Body of pancreas (tissue), 4 donors: ENCODE data around the gene PLCB1. TPM values are rescaled to one million over a fixed set of nuclear protein-coding genes. Genes with fewer than 3 reads are reported as not detected.

Experiments
- ATAC-seq: fragments of 150-250 bp; one replicate; pipeline ENCODE4 v1.9.1; 2016
- DNase-seq, 4 donors: peaks; one replicate each; pipeline ENCODE4 v3.0.0-alpha.2; 2019
- H3K27ac ChIP-seq, 4 donors: fragments of 200-600 bp; sonication (generic); 1 replicate in 3 of 4; 2 replicates in 1 of 4; pipeline versions ENCODE4 v1.5.1 to v1.6.1; 2016 to 2019; ENCODE audit warnings: mild to moderate bottlenecking in 1 of 4, mixed read lengths in 1 of 4, moderate library complexity in 1 of 4
- H3K27me3 ChIP-seq, 2 donors: fragments of 200-600 bp; sonication (generic); one replicate each; pipeline ENCODE4 v1.6.0; 2016; ENCODE audit warnings: mild to moderate bottlenecking in 1 of 2
- H3K36me3 ChIP-seq, 2 donors: fragments of 200-600 bp; sonication (generic); replicated peaks in 1 of 2; 2 replicates each; pipeline ENCODE4 v1.5.1; 2016; ENCODE audit warnings: low read depth in 2 of 2; ENCODE audit not compliant: insufficient read depth in 1 of 2
- H3K4me1 ChIP-seq: fragments of 200-600 bp; sonication (generic); one replicate; pipeline ENCODE4 v1.6.0; 2016
- H3K4me3 ChIP-seq, 2 donors: fragments of 200-600 bp; sonication (generic); 1 replicate in 1 of 2; 2 replicates in 1 of 2; pipeline ENCODE4 v1.5.1; 2016 to 2019
- H3K9me3 ChIP-seq, 3 donors: fragments of 200-600 bp; sonication (generic); 1 replicate in 2 of 3; 2 replicates in 1 of 3; pipeline ENCODE4 v1.5.1; 2016
- CTCF ChIP-seq, 7 experiments: fragments of 450-650 bp in 4 of 7; fragments of 200-600 bp in 3 of 7; sonication (generic) in 3 of 7; IDR thresholded peaks; one replicate each; pipeline ENCODE4 v1.5.1; 2016 to 2019; ENCODE audit warnings: antibody characterized with exemption in 7 of 7
- POLR2A ChIP-seq, 3 donors: fragments of 450-650 bp; IDR thresholded peaks; one replicate each; pipeline ENCODE4 v1.6.1; 2016; ENCODE audit warnings: antibody characterized with exemption in 3 of 3, mild to moderate bottlenecking in 2 of 3
- WGBS, 2 donors: methylation state at CpG; one replicate each; pipeline ENCODE4 v1.1.5; 2017; 5-methylcytosine and 5-hydroxymethylcytosine counted together
- intact Hi-C: fragments of 100-400 bp; cut with DNase I; formaldehyde crosslinking; loops from one replicate; pipeline ENCODE4 v1.15.1; 2023
- total RNA-seq, 2 donors: library from RNA; depleted of rRNA; stranded (reverse); fragments of >200 nt; gene quantifications; one replicate each; pipeline ENCODE4 v1.1.0, GENCODE V29; 2016

The PLCB1 gene
- total RNA-seq, 2 donors from 2014 or later: 32.9 to 46.1 TPM

DNA sequence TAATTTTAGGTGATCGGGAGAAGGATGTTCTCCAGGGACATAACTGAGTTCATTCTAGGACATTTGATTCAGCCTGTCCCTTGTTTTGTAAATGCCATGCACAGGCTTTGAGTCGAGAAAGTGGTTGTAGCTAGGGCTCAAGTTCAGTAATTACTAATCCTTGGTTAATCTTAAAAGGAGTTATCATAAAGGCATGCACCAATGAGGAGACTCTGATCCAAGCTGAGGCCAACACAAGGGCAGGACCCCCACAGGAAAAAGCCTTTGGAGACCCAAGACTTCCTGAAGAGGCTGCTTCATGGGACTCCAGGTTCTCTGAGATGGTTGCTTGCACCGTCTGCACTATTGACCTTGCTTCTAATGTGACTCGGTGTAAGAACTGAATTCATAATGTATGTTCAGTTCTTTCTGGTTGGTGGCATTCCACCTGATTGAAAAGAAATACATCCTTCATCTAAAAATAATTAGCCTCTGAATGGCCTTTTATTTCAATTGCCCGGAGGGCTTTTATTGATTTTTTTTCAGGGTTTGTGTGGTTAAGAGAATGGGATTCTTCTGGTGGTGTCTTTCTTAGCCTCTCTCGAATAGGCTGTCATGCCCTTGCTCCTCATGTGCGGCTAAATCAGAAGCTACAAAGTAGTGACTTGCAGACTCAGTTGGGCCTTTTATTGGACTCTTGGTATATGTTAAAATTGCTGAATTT, 735.1 kb downstream of the PLCB1 start:
- ATAC-seq (no peak), DNase-seq (no peak)
- H3K4me3 ChIP-seq: no peak overlapping the region
- H3K27me3 ChIP-seq: no peaks in the 10 kb centered on the region
- no peaks in the 10 kb centered on the region for H3K4me1 ChIP-seq
- H3K27ac ChIP-seq: no peak overlapping the region
- H3K9me3 ChIP-seq: no peaks in the 10 kb centered on the region
- no peak for TF ChIP-seq POLR2A (IDR thresholded peaks at IDR 0.05)
- TF ChIP-seq CTCF (IDR thresholded peaks at IDR 0.05): no peak
- no peaks in the 10 kb centered on the region for H3K36me3 ChIP-seq
- WGBS, 2 donors: 84% methylated on average over 7 of the region's 7 CpGs
- intact Hi-C loops: no loop called here

GRCh38 chr20:8870652-8871051, 738.6 kb downstream of the PLCB1 start:
- Histone ChIP-seq H3K27ac (no peak overlapping the region), H3K9me3 (no peaks in the 10 kb centered on the region), H3K27me3 (no peaks in the 10 kb centered on the region), H3K36me3 (no peaks in the 10 kb centered on the region), H3K4me3 (no peak overlapping the region), H3K4me1 (no peaks in the 10 kb centered on the region)
- no peak for TF ChIP-seq CTCF (IDR thresholded peaks at IDR 0.05)
- ATAC-seq: no peak
- DNase-seq: no peak
- intact Hi-C loops: no loop called here
- WGBS, 2 donors: 54 to 59% methylated on average over 1 of the region's 1 CpG

DNA sequence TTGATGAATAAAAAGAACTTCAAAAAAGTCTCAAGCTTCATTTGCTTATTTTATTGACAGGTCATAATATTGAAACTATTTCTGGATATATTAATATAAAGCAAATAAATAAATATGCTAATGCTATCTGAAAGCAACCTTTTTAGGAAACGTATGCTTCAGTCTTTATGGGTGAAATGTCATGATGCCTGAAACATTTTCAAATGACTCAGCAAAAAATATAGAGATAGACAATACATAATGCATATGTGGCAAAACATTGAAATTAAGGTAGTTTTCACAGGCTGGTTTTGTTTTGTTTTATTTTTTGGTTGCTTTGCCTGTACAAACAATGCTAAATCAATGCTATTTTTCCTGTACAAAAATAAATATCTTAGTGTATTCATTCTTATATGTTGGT, 742.4 kb downstream of the PLCB1 start:
- DNase-seq: no peak
- TF ChIP-seq POLR2A (IDR thresholded peaks at IDR 0.05) (no peak), CTCF (IDR thresholded peaks at IDR 0.05) (no peak)
- no peak overlapping the region for H3K27ac ChIP-seq
- no peaks in the 10 kb centered on the region for H3K9me3 ChIP-seq
- H3K36me3 ChIP-seq: no peaks in the 10 kb centered on the region
- no peaks in the 10 kb centered on the region for H3K27me3 ChIP-seq
- WGBS, 2 donors: 64 to 69% methylated on average over 1 of the region's 1 CpG
- H3K4me1 ChIP-seq: no peaks in the 10 kb centered on the region
- no peak for ATAC-seq
- H3K4me3 ChIP-seq: no peak overlapping the region
- intact Hi-C loops: no loop called here

DNA sequence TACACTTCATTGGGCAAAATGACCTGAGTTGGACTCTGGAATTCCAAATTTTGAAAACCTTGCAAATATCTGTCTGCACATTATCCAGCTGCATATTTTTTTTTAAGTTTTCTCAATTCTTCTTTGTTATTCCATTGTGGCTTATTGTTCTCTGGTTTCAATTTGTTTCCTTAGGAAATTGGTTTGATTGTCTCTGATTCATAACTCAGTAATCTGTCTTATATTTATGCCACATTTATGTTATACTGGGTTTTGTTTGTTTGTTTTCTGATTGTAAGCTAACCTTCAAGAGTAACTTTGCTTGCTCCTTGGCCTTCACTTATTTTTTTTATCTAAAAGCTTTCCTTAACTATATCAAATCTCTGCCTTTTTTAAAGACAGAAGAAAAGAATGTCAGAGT, 743.5 kb downstream of the PLCB1 start:
- Histone ChIP-seq H3K9me3 (no peaks in the 10 kb centered on the region), H3K4me1 (no peaks in the 10 kb centered on the region), H3K4me3 (no peak overlapping the region), H3K27me3 (no peaks in the 10 kb centered on the region), H3K27ac (no peak overlapping the region), H3K36me3 (no peaks in the 10 kb centered on the region)
- TF ChIP-seq POLR2A (IDR thresholded peaks at IDR 0.05) (no peak), CTCF (IDR thresholded peaks at IDR 0.05) (no peak)
- DNase-seq (no peak), ATAC-seq (no peak)
- intact Hi-C loops: no loop called here

DNA sequence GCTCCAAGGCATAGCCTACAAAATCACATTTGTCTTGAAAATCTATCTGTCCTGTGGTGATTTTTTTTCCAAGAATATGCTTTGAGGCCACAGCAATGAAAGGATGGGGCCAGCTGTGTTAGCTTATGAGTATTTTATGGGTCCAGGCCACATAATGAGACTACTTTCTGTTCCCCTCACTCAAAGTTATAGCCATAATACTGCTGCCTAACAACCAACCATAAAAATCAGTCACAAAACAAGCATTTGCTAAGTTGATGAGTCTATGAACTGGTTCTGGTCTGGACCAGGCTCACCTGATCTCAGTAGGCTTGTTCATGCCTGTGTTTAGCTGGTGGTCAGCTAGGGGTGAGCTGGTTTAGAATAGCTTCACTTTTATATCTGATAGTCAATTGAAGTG, 744.3 kb downstream of the PLCB1 start:
- ATAC-seq (no peak), DNase-seq (no peak)
- Histone ChIP-seq H3K9me3 (no peaks in the 10 kb centered on the region), H3K4me3 (no peak overlapping the region), H3K27me3 (no peaks in the 10 kb centered on the region), H3K27ac (no peak overlapping the region), H3K36me3 (no peaks in the 10 kb centered on the region), H3K4me1 (no peaks in the 10 kb centered on the region)
- TF ChIP-seq CTCF (IDR thresholded peaks at IDR 0.05): no peak
- TF ChIP-seq POLR2A (IDR thresholded peaks at IDR 0.05): no peak
- intact Hi-C loops: no loop called here
